Heart left ventricle (tissue), 16 donors: ENCODE results near the gene MYH7. TPM values are rescaled to one million over a fixed set of nuclear protein-coding genes. Genes with fewer than 3 reads are reported as not detected.

Experiments
- ATAC-seq, 4 donors: fragments of 200-7000 bp; cut with Tn5 transposase; one replicate each; pipeline ENCODE4 v1.9.1; 2020 to 2022; ENCODE audit warnings: moderate library complexity in 4 of 4, mild to moderate bottlenecking in 3 of 4, moderate number of reproducible peaks in 1 of 4
- DNase-seq, 5 donors: peaks; one replicate each; pipeline ENCODE4 v3.0.0-alpha.2; 2020
- H3K27ac ChIP-seq, 12 donors: fragments of 200-600 bp; sonication (generic) in 4 of 12; one replicate each; pipeline versions ENCODE4 v1.5.0 to v1.8.0; 2016 to 2022; ENCODE audit warnings: mild to moderate bottlenecking in 2 of 12
- H3K27me3 ChIP-seq, 9 donors: fragments of 200-600 bp; sonication (generic) in 2 of 9; one replicate each; pipeline versions ENCODE4 v1.5.1 to v1.8.0; 2016 to 2022; ENCODE audit warnings: mild to moderate bottlenecking in 3 of 9
- H3K36me3 ChIP-seq, 9 donors: fragments of 200-600 bp; sonication (generic) in 2 of 9; one replicate each; pipeline versions ENCODE4 v1.5.0 to v1.8.0; 2018 to 2022; ENCODE audit warnings: mild to moderate bottlenecking in 2 of 9
- H3K4me1 ChIP-seq, 12 donors: fragments of 200-600 bp; sonication (generic) in 4 of 12; one replicate each; pipeline versions ENCODE4 v1.5.0 to v1.8.0; 2016 to 2022; ENCODE audit warnings: mild to moderate bottlenecking in 3 of 12
- H3K4me3 ChIP-seq, 12 donors: fragments of 200-600 bp; sonication (generic) in 4 of 12; one replicate each; pipeline versions ENCODE4 v1.5.0 to v1.8.0; 2017 to 2022; ENCODE audit warnings: mild to moderate bottlenecking in 9 of 12, moderate library complexity in 4 of 12
- H3K9me3 ChIP-seq, 12 donors: fragments of 200-600 bp; sonication (generic) in 4 of 12; one replicate each; pipeline versions ENCODE4 v1.5.0 to v1.8.0; 2016 to 2022; ENCODE audit warnings: mild to moderate bottlenecking in 1 of 12
- CTCF ChIP-seq, 12 donors: fragments of 200-600 bp; sonication (generic) in 4 of 12; IDR thresholded peaks; one replicate each; pipeline versions ENCODE4 v1.5.0 to v1.8.0; 2018 to 2022; ENCODE audit warnings: antibody characterized with exemption in 12 of 12, mild to moderate bottlenecking in 5 of 12
- POLR2A ChIP-seq, 2 donors: fragments of 450-650 bp; IDR thresholded peaks; one replicate each; pipeline ENCODE4 v1.6.1; 2017; ENCODE audit warnings: antibody characterized with exemption in 2 of 2, mild to moderate bottlenecking in 2 of 2, moderate library complexity in 2 of 2
- WGBS, 4 donors: extraction: QIAGEN DNeasy Blood & Tissue Kit in 2 of 4; methylation state at CpG; one replicate each; pipeline versions ENCODE4 v1.1.5 to v1.1.7; 2013 to 2018; 5-methylcytosine and 5-hydroxymethylcytosine counted together
- intact Hi-C, 10 donors: fragments of 100-400 bp; cut with DNase I; formaldehyde crosslinking; loops; one replicate each; pipeline versions ENCODE4 v1.11.1 to v1.14.2; 2022
- polyA plus RNA-seq, 2 donors: library from polyadenylated mRNA; stranded (reverse); fragments of 200-250 nt; gene quantifications; one replicate each; pipeline ENCODE4 v1.2.3, GENCODE V29; 2013
- total RNA-seq, 9 donors: library from RNA; depleted of rRNA in 2 of 9; stranded (reverse); fragments of >200 nt in 2 of 9; fragmentation: NEBNext Ultra II Directional in 3 of 9; extraction: Animal tissue kit (Norgen Biotek cat#: 25700) in 3 of 9; gene quantifications; one replicate each; pipeline versions ENCODE4 v1.1.0 to v1.2.4, GENCODE V29; 2016 to 2023
- donor health status: ischemic (EF 13 %, LVEDD 7.1; RV severe dilation, severe dysfunction).
- donor health status: healthy with polysubstance abuse.
- donor health status: DM: no; HTN: yes; CAD: no.
- donor health status: DM: no; HTN: no; CAD: no.
- donor health status: ischemic (EF 25% LVEDD 6.9; RV normal size, moderate dysfunction).
- donor health status: ischemic (EF 25% LVEDD 5.7; RV mildly dilated, moderate dysfunction).
- donor health status: healthy.
- donor health status: DM: yes; HTN: yes; CAD: no.
- donor health status: ischemic (EF 35%, LVEDD 5.7; RV mildly dilated, moderate dysfunction).
- donor health status: nonischemic (EF 11% LVEDD 7.7; RV severe dilation, severe dysfunction).
- donor health status: DM: yes; HTN: yes; CAD: no.
- donor health status: PGD.
- donor health status: ischemic (EF 29% LVEDD 5.4; RV normal size, mild dysfunction).
- donor health status: nonischemic (EF 23%, LVEDD 6.1; RV moderate dilation, normal function).

Gene MYH7
- total and polyA plus RNA-seq, 11 donors: 727 to 23,825 (median 14,589) TPM

- Histone ChIP-seq H3K4me1 (peaks cover 0 to 16% (median 0%) of the 10 kb centered on the region in 12 donors), H3K27ac (peak overlapping the region in 8 of 12 donors; percentile 72 to 97 (median 91)), H3K36me3 (peaks cover 0 to 75% (median 39%) of the 10 kb centered on the region in 9 donors), H3K9me3 (no peaks in the 10 kb centered on the region), H3K27me3 (no peaks in the 10 kb centered on the region), H3K4me3 (peak overlapping the region in 2 of 12 donors; percentile 54 to 59)
- DNase-seq: peak in 2 of 5 donors; percentile 19 to 22
- WGBS, 4 donors: 33 to 47% (median 44%) methylated on average over 17 of the region's 17 CpGs
- peak in 1 of 4 donors; percentile 1 for ATAC-seq
- TF ChIP-seq CTCF (IDR thresholded peaks at IDR 0.05) (no peak), POLR2A (IDR thresholded peaks at IDR 0.05) (no peak)
- intact Hi-C loops: no loop called here
Observed at GRCh38 chr14:23432102-23432925, 3.1 kb downstream of the MYH7 start.

- Histone ChIP-seq H3K4me3 (peak overlapping the region in 2 of 12 donors; percentile 54 to 59), H3K27ac (peak overlapping the region in 7 of 12 donors; percentile 38 to 97 (median 94)), H3K36me3 (peaks cover 0 to 78% (median 39%) of the 10 kb centered on the region in 9 donors), H3K4me1 (peaks cover 0 to 7% (median 0%) of the 10 kb centered on the region in 12 donors), H3K9me3 (no peaks in the 10 kb centered on the region), H3K27me3 (no peaks in the 10 kb centered on the region)
- intact Hi-C loops: no loop called here
- ATAC-seq (peak in 1 of 4 donors; percentile 0), DNase-seq (peak in 2 of 5 donors; percentile 9 to 19)
- peak in 1 of 2 donors; percentile 6 for TF ChIP-seq POLR2A (IDR thresholded peaks at IDR 0.05)
- TF ChIP-seq CTCF (IDR thresholded peaks at IDR 0.05): no peak
- 53 to 69% (median 59%) methylated on average over 10 of the region's 10 CpGs for WGBS, 4 donors
Observed at GRCh38 chr14:23431486-23431885, 4.0 kb downstream of the MYH7 start.

GRCh38 chr14:23430723-23431085 is 4.8 kb downstream of the MYH7 start:
- peak overlapping the region in 2 of 12 donors; percentile 17 to 54 for H3K4me3 ChIP-seq
- TF ChIP-seq CTCF (IDR thresholded peaks at IDR 0.05) (no peak), POLR2A (IDR thresholded peaks at IDR 0.05) (no peak)
- ATAC-seq (no peak), DNase-seq (peak in 2 of 5 donors; percentile 16 to 21)
- H3K27ac ChIP-seq: peak overlapping the region in 6 of 12 donors; percentile 38 to 97 (median 92)
- H3K9me3 ChIP-seq: no peaks in the 10 kb centered on the region
- intact Hi-C loops: no loop called here
- peaks cover 0 to 78% (median 39%) of the 10 kb centered on the region in 9 donors for H3K36me3 ChIP-seq
- no peaks in the 10 kb centered on the region for H3K27me3 ChIP-seq
- no peaks in the 10 kb centered on the region for H3K4me1 ChIP-seq
- 24 to 32% (median 28%) methylated on average over 2 of the region's 2 CpGs for WGBS, 4 donors

- no peaks in the 10 kb centered on the region for H3K4me1 ChIP-seq
- ATAC-seq (no peak), DNase-seq (peak in 3 of 5 donors; percentile 7 to 45 (median 16))
- TF ChIP-seq POLR2A (IDR thresholded peaks at IDR 0.05) (no peak), CTCF (IDR thresholded peaks at IDR 0.05) (no peak)
- no peaks in the 10 kb centered on the region for H3K9me3 ChIP-seq
- peak overlapping the region in 2 of 12 donors; percentile 17 to 54 for H3K4me3 ChIP-seq
- peaks cover 0 to 78% (median 39%) of the 10 kb centered on the region in 9 donors for H3K36me3 ChIP-seq
- intact Hi-C loops: no loop called here
- no peaks in the 10 kb centered on the region for H3K27me3 ChIP-seq
- 43 to 53% (median 49%) methylated on average over 10 of the region's 10 CpGs for WGBS, 4 donors
- peak overlapping the region in 7 of 12 donors; percentile 32 to 97 (median 88) for H3K27ac ChIP-seq
Observed at GRCh38 chr14:23430016-23430722, 5.3 kb downstream of the MYH7 start.
